AG04449 (cell line): ENCODE results near the gene SATB1.

Experiments used
- CTCF ChIA-PET: fragments of 350-600 bp; formaldehyde crosslinking; extraction: SDS; loops from one replicate; lab custom pipeline; 2021; ENCODE audit warnings: antibody characterized with exemption; lab: Yijun Ruan, JAX
- POLR2A ChIA-PET: fragments of 400-600, 350-600 bp; formaldehyde crosslinking; extraction: SDS; loops from one replicate; lab custom pipeline; 2020; ENCODE audit warnings: antibody characterized with exemption, inconsistent platforms; lab: Yijun Ruan, JAX
- DNase-seq: peaks from one replicate; pipeline ENCODE4 v3.0.0-alpha.2; 2010; ENCODE audit warnings: low read depth, low spot score
- H3K4me3 ChIP-seq: 2 replicates; pipeline ENCODE4 v1.5.1; 2011; ENCODE audit warnings: low read depth, mild to moderate bottlenecking, control low read depth, low read length
- CTCF ChIP-seq: IDR thresholded peaks from one replicate; pipeline ENCODE4 v1.5.1; 2011; ENCODE audit warnings: mild to moderate bottlenecking, moderate library complexity, low read length, control low read depth, inconsistent platforms; ENCODE audit not compliant: insufficient read depth; ENCODE audit errors: missing control alignments

Gene SATB1

GRCh38 chr3:18355832-18356231 is 69.3 kb downstream of the SATB1 start:
- no peak overlapping the region for H3K4me3 ChIP-seq
- ChIA-PET POLR2A (no interaction called here), CTCF (interaction anchor here (2.1 kb wide), 1 partner anchor 34 kb away, joined by 5 read pairs; no protein-coding TSS in a partner anchor)
- no peak for TF ChIP-seq CTCF
- no peak for DNase-seq

- CTCF ChIA-PET = no interaction called here
- no peak for DNase-seq
- H3K4me3 ChIP-seq = no peak overlapping the region
- POLR2A ChIA-PET = no interaction called here
- TF ChIP-seq CTCF = no peak
Measured at GRCh38 chr3:18354701-18355100, 70.4 kb downstream of the SATB1 start.

GRCh38 chr3:18351823-18352744 is 73.1 kb downstream of the SATB1 start:
- no peak for DNase-seq
- POLR2A ChIA-PET = no interaction called here
- CTCF ChIA-PET = interaction anchor here (2.7 kb wide), 1 partner anchor 37 kb away, joined by 7 read pairs; no protein-coding TSS in a partner anchor
- TF ChIP-seq CTCF = no peak
- no peak overlapping the region for H3K4me3 ChIP-seq

- H3K4me3 ChIP-seq = no peak overlapping the region
- CTCF ChIA-PET = interaction anchor here (2.7 kb wide), 1 partner anchor 38 kb away, joined by 7 read pairs; no protein-coding TSS in a partner anchor
- POLR2A ChIA-PET = no interaction called here
- no peak for TF ChIP-seq CTCF
- no peak for DNase-seq
Measured at GRCh38 chr3:18351069-18351628, 74.0 kb downstream of the SATB1 start.

GRCh38 chr3:18349197-18349798 is 75.8 kb downstream of the SATB1 start:
- no peak for DNase-seq
- CTCF ChIA-PET = no interaction called here
- TF ChIP-seq CTCF = no peak
- H3K4me3 ChIP-seq = no peak overlapping the region
- POLR2A ChIA-PET = no interaction called here

- DNase-seq = no peak
- CTCF ChIA-PET = no interaction called here
Measured at GRCh38 chr3:18346097-18346496, 79.0 kb downstream of the SATB1 start.

More at GRCh38 chr3:18346097-18346496, 79.0 kb downstream of the SATB1 start:
- TF ChIP-seq CTCF = no peak
- POLR2A ChIA-PET = no interaction called here
- H3K4me3 ChIP-seq = no peak overlapping the region
